HepG2 (cell line): ENCODE data around the gene SNCG. TPM values are rescaled to one million over a fixed set of nuclear protein-coding genes. Genes with fewer than 3 reads are reported as not detected.

ENCODE experiments used
- ATAC-seq: fragments of 200-7000 bp; cut with Tn5 transposase; 3 replicates; pipeline ENCODE4 v1.9.1; 2020; ENCODE audit warnings: mild to moderate bottlenecking, moderate library complexity
- BruUV-seq: library from RNA; stranded (reverse); fragments of 400-500 nt; replicated peaks from 2 replicates; lab custom pipeline; 2021; lab: Mats Ljungman, UMichigan
- CTCF ChIA-PET: fragments of 300-600 bp; formaldehyde crosslinking; extraction: SDS; loops from one replicate; lab custom pipeline; 2021; ENCODE audit warnings: low total read pairs, inconsistent platforms, low intra/inter-chr PET ratio; lab: Yijun Ruan, JAX
- POLR2A ChIA-PET: fragments of 350-600 bp; sonication (Branson Sonifier 250); formaldehyde crosslinking; loops from one replicate; lab custom pipeline; 2020; ENCODE audit warnings: antibody characterized with exemption, inconsistent platforms; lab: Yijun Ruan, JAX
- DNase-seq: peaks from one replicate; pipeline ENCODE4 v3.0.0-alpha.2; 2015; ENCODE audit warnings: low spot score
- FAIRE-seq: peaks from 3 replicates; lab custom pipeline; 2011; peaks lifted over from hg19 to GRCh38; lab: Jason Lieb, UNC
- H2AFZ ChIP-seq: one replicate; pipeline ENCODE4 v1.6.1; 2011; ENCODE audit warnings: low read length, inconsistent platforms
- H3K27ac ChIP-seq: fragments of 300-600 bp; 3 replicates; pipeline ENCODE4 v1.8.0; 2011; ENCODE audit warnings: mixed run types, mild to moderate bottlenecking, mixed read lengths, low read length, inconsistent platforms; ENCODE audit not compliant: insufficient read depth; ENCODE audit errors: extremely low read length
- H3K27me3 ChIP-seq, 2 experiments: fragments of 200-600 bp in 1 of 2; 2 replicates in 1 of 2; 3 replicates in 1 of 2; pipeline versions ENCODE4 v1.6.0 to v1.8.0; 2011; ENCODE audit warnings: low read length in 2 of 2, mild to moderate bottlenecking in 2 of 2, moderate library complexity in 2 of 2, inconsistent platforms in 1 of 2; ENCODE audit not compliant: insufficient read depth in 2 of 2, control insufficient read depth in 1 of 2
- H3K36me3 ChIP-seq, 2 experiments: fragments of 200-600 bp in 1 of 2; replicated peaks in 1 of 2; 2 replicates in 1 of 2; 3 replicates in 1 of 2; pipeline versions ENCODE4 v1.5.1 to v1.8.0; 2011; ENCODE audit warnings: low read length in 2 of 2, inconsistent platforms in 1 of 2; ENCODE audit not compliant: insufficient read depth in 2 of 2, control insufficient read depth in 1 of 2
- H3K4me1 ChIP-seq: 2 replicates; pipeline ENCODE4 v1.5.1; 2012; ENCODE audit warnings: low read length, inconsistent platforms; ENCODE audit not compliant: insufficient read depth
- H3K4me2 ChIP-seq: 2 replicates; pipeline ENCODE4 v1.6.0; 2011; ENCODE audit warnings: low read depth, low read length, inconsistent platforms
- H3K4me3 ChIP-seq, 3 experiments: fragments of 200-600 bp in 1 of 3; sonication (generic), shearing (Covaris generic) in 1 of 3; replicated peaks in 1 of 3; 2 replicates each; pipeline ENCODE4 v1.5.1; 2011 to 2016; ENCODE audit warnings: low read length in 3 of 3, inconsistent platforms in 2 of 3, low read depth in 2 of 3, mild to moderate bottlenecking in 2 of 3, control low read depth in 1 of 3, mixed read lengths in 1 of 3; ENCODE audit not compliant: insufficient read depth in 1 of 3
- H3K79me2 ChIP-seq: one replicate; pipeline ENCODE4 v1.6.1; 2011; ENCODE audit warnings: low read length, inconsistent platforms; ENCODE audit not compliant: insufficient read depth
- H3K9ac ChIP-seq: 2 replicates; pipeline ENCODE4 v1.6.0; 2011; ENCODE audit warnings: mild to moderate bottlenecking, low read depth, low read length, inconsistent platforms; ENCODE audit not compliant: insufficient read depth
- H3K9me3 ChIP-seq: 2 replicates; pipeline ENCODE4 v1.5.1; 2012; ENCODE audit warnings: mild to moderate bottlenecking, low read length
- H4K20me1 ChIP-seq: 2 replicates; pipeline ENCODE4 v1.6.0; 2011; ENCODE audit warnings: inconsistent platforms, mild to moderate bottlenecking, low read length, moderate library complexity; ENCODE audit not compliant: insufficient read depth
- CHD2 ChIP-seq: IDR thresholded peaks from 2 replicates; pipeline ENCODE4 v1.6.1; 2011; ENCODE audit warnings: low read depth, low read length, improper control_type of control experiment
- EED ChIP-seq: sonication (generic); formaldehyde crosslinking; IDR thresholded peaks from 2 replicates; pipeline ENCODE4 v1.5.0; 2020; ENCODE audit warnings: mild to moderate bottlenecking, missing genetic modification reagents
- ELF1 ChIP-seq: sonication (generic); formaldehyde crosslinking; IDR thresholded peaks from 2 replicates; pipeline ENCODE4 v1.4.0; 2020; ENCODE audit warnings: missing genetic modification reagents
- FIP1L1 ChIP-seq: fragments of 200-400 bp; formaldehyde crosslinking; IDR thresholded peaks from 2 replicates; pipeline ENCODE4 v1.6.1; 2018; ENCODE audit warnings: low read depth, mild to moderate bottlenecking, low read length, moderate library complexity, borderline replicate concordance; ENCODE audit not compliant: insufficient read depth
- FOSL2 ChIP-seq: sonication (generic); formaldehyde crosslinking; IDR thresholded peaks from 2 replicates; pipeline ENCODE4 v1.4.0; 2020; ENCODE audit warnings: missing genetic modification reagents
- FOXA1 ChIP-seq, 2 experiments: fragments of 450-650 bp in 1 of 2; sonication (generic) in 1 of 2; formaldehyde crosslinking in 1 of 2; IDR thresholded peaks; 2 replicates each; pipeline versions ENCODE4 v1.4.0 to v1.6.1; 2016 to 2020; ENCODE audit warnings: missing genetic modification reagents in 1 of 2
- GATA4 ChIP-seq: sonication (generic); IDR thresholded peaks from 2 replicates; pipeline ENCODE4 v1.6.1; 2016; ENCODE audit warnings: antibody characterized with exemption, low read depth, borderline replicate concordance
- GATAD2A ChIP-seq: IDR thresholded peaks from 2 replicates; pipeline ENCODE4 v1.6.1; 2016
- IKZF1 ChIP-seq: fragments of 450-650 bp; IDR thresholded peaks from 2 replicates; pipeline ENCODE4 v1.7.1; 2016
- KAT2B ChIP-seq: fragments of 150-350 bp; IDR thresholded peaks from 2 replicates; pipeline ENCODE4 v1.6.1; 2014; ENCODE audit warnings: low read depth, low read length, borderline replicate concordance
- MIER2 ChIP-seq: IDR thresholded peaks from 2 replicates; pipeline ENCODE4 v1.6.1; 2016; ENCODE audit warnings: missing biosample characterization, missing genetic modification reagents
- NPAS2 ChIP-seq: sonication (generic); formaldehyde crosslinking; IDR thresholded peaks from 2 replicates; pipeline ENCODE4 v1.8.0; 2022; ENCODE audit warnings: mild to moderate bottlenecking, missing genetic modification reagents, borderline replicate concordance
- POGZ ChIP-seq: sonication (generic); formaldehyde crosslinking; IDR thresholded peaks from 2 replicates; pipeline ENCODE4 v1.4.0; 2020; ENCODE audit warnings: mild to moderate bottlenecking, missing genetic modification reagents
- XBP1 ChIP-seq: sonication (generic); formaldehyde crosslinking; IDR thresholded peaks from 2 replicates; pipeline ENCODE4 v1.5.0; 2020; ENCODE audit warnings: missing genetic modification reagents
- ZMAT3 ChIP-seq: sonication (generic); formaldehyde crosslinking; conservative IDR thresholded peaks from 2 replicates; pipeline ENCODE4 v1.7.0; 2021; ENCODE audit warnings: missing genetic modification reagents
- ZNF121 ChIP-seq: sonication (generic); formaldehyde crosslinking; IDR thresholded peaks from 2 replicates; pipeline ENCODE4 v1.5.0; 2020; ENCODE audit warnings: mild to moderate bottlenecking, missing genetic modification reagents
- ZNF263 ChIP-seq: sonication (generic); formaldehyde crosslinking; IDR thresholded peaks from 2 replicates; pipeline ENCODE4 v1.4.0; 2020; ENCODE audit warnings: missing genetic modification reagents
- ZNF33B ChIP-seq: sonication (generic); formaldehyde crosslinking; IDR thresholded peaks from 2 replicates; pipeline ENCODE4 v1.5.1; 2020; ENCODE audit warnings: mild to moderate bottlenecking, missing genetic modification reagents
- ZNF496 ChIP-seq: sonication (generic); formaldehyde crosslinking; IDR thresholded peaks from 2 replicates; pipeline ENCODE4 v1.8.1; 2023; ENCODE audit warnings: mild to moderate bottlenecking, moderate library complexity, missing genetic modification reagents; ENCODE audit not compliant: insufficient replicate concordance
- ZNF780A ChIP-seq: sonication (generic); formaldehyde crosslinking; IDR thresholded peaks from 2 replicates; pipeline ENCODE4 v1.8.0; 2022; ENCODE audit warnings: mild to moderate bottlenecking, missing genetic modification reagents, moderate library complexity
- WGBS: methylation state at CpG from one replicate; pipeline ENCODE4 v1.1.6; 2017; ENCODE audit warnings: low lambda C conversion rate; 5-methylcytosine and 5-hydroxymethylcytosine counted together
- in situ Hi-C: cut with HindIII; loops from 2 replicates; pipeline ENCODE4 v1.10.0; 2017; ENCODE audit warnings: low pct_unique_long_range_greater_than_20kb; ENCODE audit not compliant: extremely low pct_ligation_motif_present
- intact Hi-C: fragments of 100-400 bp; cut with micrococcal nuclease; formaldehyde crosslinking; loops from one replicate; pipeline ENCODE4 v1.10.0; 2022; ENCODE audit not compliant: unreplicated experiment
- polyA plus RNA-seq, 8 experiments: library from polyadenylated mRNA; depleted of rRNA in 3 of 8; stranded (reverse) in 7 of 8; unstranded in 1 of 8; fragments of >200 nt; fragmentation: Illumina TruSeq in 4 of 8; extraction: Trizol in 4 of 8; gene quantifications; 2 replicates each; pipeline versions ENCODE4 v1.2.1 to v1.2.3, GENCODE V29; 2011 to 2016; ENCODE audit warnings: low read depth in 4 of 8, missing spikeins in 1 of 8, mixed read lengths in 1 of 8; ENCODE audit not compliant: insufficient read depth in 1 of 8
- total RNA-seq, 5 experiments: library from RNA; depleted of rRNA; stranded (reverse); fragments of >200 nt; fragmentation: Illumina TruSeq; extraction: Trizol; gene quantifications; 2 replicates each; pipeline ENCODE4 v1.2.3, GENCODE V29; 2016; ENCODE audit warnings: low read depth in 1 of 5

The SNCG gene
- total and polyA plus RNA-seq, 2 of the 13 experiments (the other 11 are each of a cell fraction or from before 2014, with no cell fraction given): 0.22 to 0.91 TPM

DNA sequence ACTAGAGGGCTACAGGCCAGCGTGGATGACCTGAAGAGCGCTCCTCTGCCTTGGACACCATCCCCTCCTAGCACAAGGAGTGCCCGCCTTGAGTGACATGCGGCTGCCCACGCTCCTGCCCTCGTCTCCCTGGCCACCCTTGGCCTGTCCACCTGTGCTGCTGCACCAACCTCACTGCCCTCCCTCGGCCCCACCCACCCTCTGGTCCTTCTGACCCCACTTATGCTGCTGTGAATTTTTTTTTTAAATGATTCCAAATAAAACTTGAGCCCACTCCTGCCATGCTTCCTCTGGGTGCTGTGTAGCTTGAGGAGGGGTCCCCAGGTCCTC lies 4.5 kb downstream of the SNCG start:
- intact Hi-C loops: no loop called here
- WGBS: 38% methylated on average over 5 of the region's 7 CpGs
- Histone ChIP-seq H3K79me2 (no peaks in the 10 kb centered on the region), H3K4me1 (peaks cover 59% of the 10 kb centered on the region), H3K27ac (no peak overlapping the region), H3K9ac (no peak overlapping the region), H3K4me2 (no peak overlapping the region), H3K36me3 (no peaks in the 10 kb centered on the region), H2AFZ (no peak overlapping the region), H3K4me3 (no peak overlapping the region), H3K9me3 (no peaks in the 10 kb centered on the region), H4K20me1 (no peaks in the 10 kb centered on the region), H3K27me3 (peaks cover 6 to 57% of the 10 kb centered on the region in 2 experiments; a peak in 4 of 5 replicates)
- ATAC-seq: no peak
- ChIA-PET POLR2A (no interaction called here), CTCF (no interaction called here)
- no peak for FAIRE-seq
- in situ Hi-C loops: no loop called here
- no peak for TF ChIP-seq NPAS2 (CRISPR knock-in tag)
- no peak for TF ChIP-seq GATA4
- TF ChIP-seq IKZF1: no peak
- no peak for TF ChIP-seq ZNF496
- TF ChIP-seq ZNF263: no peak
- TF ChIP-seq XBP1 (CRISPR knock-in tag): no peak
- no peak for TF ChIP-seq KAT2B
- no peak for TF ChIP-seq ZNF33B (CRISPR knock-in tag)
- no peak for TF ChIP-seq MIER2 (CRISPR knock-in tag)
- no peak for TF ChIP-seq ZNF121
- BruUV-seq: no TSS peak
- no peak for DNase-seq

- Histone ChIP-seq H3K9ac (no peak overlapping the region), H2AFZ (no peak overlapping the region), H3K79me2 (no peaks in the 10 kb centered on the region), H3K27me3 (peaks cover 6 to 59% of the 10 kb centered on the region in 2 experiments; a peak in 4 of 5 replicates), H4K20me1 (no peaks in the 10 kb centered on the region), H3K27ac (no peak overlapping the region), H3K4me3 (no peak overlapping the region), H3K9me3 (no peaks in the 10 kb centered on the region), H3K36me3 (no peaks in the 10 kb centered on the region), H3K4me1 (peaks cover 57% of the 10 kb centered on the region), H3K4me2 (no peak overlapping the region)
- in situ Hi-C loops (no loop called here), intact Hi-C loops (no loop called here)
- CTCF ChIA-PET: no interaction called here
- BruUV-seq: no TSS peak
- no peak for FAIRE-seq
- no peak for DNase-seq
- ATAC-seq: no peak
- POLR2A ChIA-PET: no interaction called here
- TF ChIP-seq FIP1L1: no peak
- no peak for TF ChIP-seq FOSL2 (CRISPR knock-in tag)
- TF ChIP-seq ELF1 (CRISPR knock-in tag): no peak
- no peak for TF ChIP-seq GATAD2A
- no peak for TF ChIP-seq ZNF780A (CRISPR knock-in tag)
- no peak for TF ChIP-seq POGZ (CRISPR knock-in tag)
- TF ChIP-seq FOXA1 (IDR thresholded peaks at IDR 0.05): no peak
- TF ChIP-seq FOXA1 (CRISPR knock-in tag; IDR thresholded peaks at IDR 0.05): no peak
- no peak for TF ChIP-seq CHD2
- TF ChIP-seq ZMAT3 (CRISPR knock-in tag): no peak
- no peak for TF ChIP-seq EED (CRISPR knock-in tag)
- WGBS: 48% methylated on average over 11 of the region's 12 CpGs
These were observed 5.0 kb downstream of the SNCG start for GRCh38 chr10:86963341-86963919.
